Measurements from ENCODE around the gene EXOSC5.

Gene EXOSC5

DNA sequence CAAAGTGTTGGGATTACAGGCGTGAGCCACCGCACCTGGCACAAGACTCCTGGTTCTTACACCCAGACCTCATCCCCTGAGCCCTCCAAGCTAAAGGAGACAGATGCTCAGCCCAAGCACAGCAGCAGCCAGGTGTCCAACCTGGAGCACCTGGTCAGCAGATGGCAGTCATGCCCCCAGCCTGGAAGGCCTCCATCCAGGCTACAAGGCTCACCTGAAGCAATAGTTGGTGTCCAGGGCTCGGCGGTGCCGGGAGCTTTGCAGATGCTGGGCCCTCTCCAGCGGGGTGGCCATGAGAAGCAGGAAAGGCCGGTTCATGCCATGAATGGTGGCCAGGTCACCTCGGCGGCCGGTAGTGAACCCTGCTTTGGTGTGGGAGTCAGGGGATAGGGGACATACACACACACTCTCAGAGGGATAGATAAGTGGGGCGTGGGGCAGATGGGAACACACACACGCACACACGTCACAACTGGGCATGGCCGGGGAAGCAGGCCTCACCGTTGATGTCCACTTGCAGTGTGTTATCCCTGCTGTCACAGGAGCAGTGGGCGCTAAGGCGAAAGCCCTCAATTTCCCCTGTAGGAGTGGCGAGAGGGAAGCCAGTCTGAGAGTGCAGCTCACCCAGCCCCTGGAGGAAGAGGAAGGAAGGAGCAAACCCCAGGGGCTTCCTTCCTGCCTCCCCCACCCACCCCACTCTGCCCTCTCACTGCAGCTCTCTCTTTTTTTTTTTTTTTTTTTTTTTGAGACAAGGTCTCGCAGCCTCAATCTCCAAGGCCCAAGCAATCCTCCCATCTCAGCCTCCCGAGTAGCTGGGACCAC lies 55.3 kb downstream of the EXOSC5 start:
- no peak for DNase-seq (ENCODE audit: low read depth)

- DNase-seq (ENCODE audit: low read depth) = peak; percentile 93
These were observed 57.2 kb downstream of the EXOSC5 start for GRCh38 chr19:41339936-41340335.
